ENCODE results near the gene SIM2. TPM values are rescaled to one million over a fixed set of nuclear protein-coding genes. Genes with fewer than 3 reads are reported as not detected.

Gene SIM2
- total RNA-seq, 2 experiments from 2014 or later = not detected

- Mint-ChIP-seq H3K4me1 (peaks cover 26% of the 10 kb centered on the region), H3K36me3 (no peaks in the 10 kb centered on the region), H3K4me3 (peak overlapping the region; percentile 7), H3K9me3 (no peaks in the 10 kb centered on the region), H3K27ac (no peak overlapping the region), H3K27me3 (peaks cover 91% of the 10 kb centered on the region)
- DNase-seq = no peak
Measured at GRCh38 chr21:36710729-36711048, 11.8 kb downstream of the SIM2 start.

- no peaks in the 10 kb centered on the region for H3K36me3 Mint-ChIP-seq
- H3K27ac Mint-ChIP-seq = no peak overlapping the region
- H3K27me3 Mint-ChIP-seq = peaks cover 79% of the 10 kb centered on the region
- no peaks in the 10 kb centered on the region for H3K9me3 Mint-ChIP-seq
- no peak for DNase-seq
- peaks cover 6% of the 10 kb centered on the region for H3K4me1 Mint-ChIP-seq
- H3K4me3 Mint-ChIP-seq = no peak overlapping the region
Measured at GRCh38 chr21:36713746-36714145, 14.8 kb downstream of the SIM2 start.

GRCh38 chr21:36716387-36716786 lies 17.5 kb downstream of the SIM2 start:
- Mint-ChIP-seq H3K27ac (no peak overlapping the region), H3K27me3 (peaks cover 61% of the 10 kb centered on the region), H3K4me3 (no peak overlapping the region)

GRCh38 chr21:36716836-36717235 lies 17.9 kb downstream of the SIM2 start:
- no peak for DNase-seq
- Mint-ChIP-seq H3K4me1 (no peaks in the 10 kb centered on the region), H3K36me3 (no peaks in the 10 kb centered on the region), H3K9me3 (no peaks in the 10 kb centered on the region), H3K4me3 (no peak overlapping the region), H3K27ac (no peak overlapping the region), H3K27me3 (peaks cover 60% of the 10 kb centered on the region)

More at GRCh38 chr21:36716387-36716786, 17.5 kb downstream of the SIM2 start:
- no peak for DNase-seq
- H3K9me3 Mint-ChIP-seq = no peaks in the 10 kb centered on the region
- H3K36me3 Mint-ChIP-seq = no peaks in the 10 kb centered on the region
- H3K4me1 Mint-ChIP-seq = no peaks in the 10 kb centered on the region

GRCh38 chr21:36717976-36718375 lies 19.1 kb downstream of the SIM2 start:
- Mint-ChIP-seq H3K36me3 (no peaks in the 10 kb centered on the region), H3K9me3 (no peaks in the 10 kb centered on the region), H3K27me3 (peaks cover 54% of the 10 kb centered on the region), H3K4me1 (no peaks in the 10 kb centered on the region), H3K27ac (no peak overlapping the region), H3K4me3 (no peak overlapping the region)
- DNase-seq = no peak

- Mint-ChIP-seq H3K4me1 (no peaks in the 10 kb centered on the region), H3K27me3 (peaks cover 44% of the 10 kb centered on the region), H3K9me3 (no peaks in the 10 kb centered on the region), H3K4me3 (no peak overlapping the region), H3K36me3 (no peaks in the 10 kb centered on the region), H3K27ac (no peak overlapping the region)
- DNase-seq = no peak
Measured at GRCh38 chr21:36718951-36719501, 20.1 kb downstream of the SIM2 start.

- Mint-ChIP-seq H3K27ac (no peak overlapping the region), H3K27me3 (peaks cover 38% of the 10 kb centered on the region), H3K9me3 (no peaks in the 10 kb centered on the region), H3K36me3 (no peaks in the 10 kb centered on the region), H3K4me3 (no peak overlapping the region), H3K4me1 (no peaks in the 10 kb centered on the region)
- no peak for DNase-seq
Measured at GRCh38 chr21:36719614-36720013, 20.7 kb downstream of the SIM2 start.

GRCh38 chr21:36721817-36722216 lies 22.9 kb downstream of the SIM2 start:
- Mint-ChIP-seq H3K27me3 (peaks cover 24% of the 10 kb centered on the region), H3K9me3 (no peaks in the 10 kb centered on the region)

GRCh38 chr21:36722370-36723368 lies 23.8 kb downstream of the SIM2 start:
- Mint-ChIP-seq H3K4me1 (no peaks in the 10 kb centered on the region), H3K4me3 (no peak overlapping the region), H3K36me3 (no peaks in the 10 kb centered on the region), H3K27ac (no peak overlapping the region), H3K9me3 (no peaks in the 10 kb centered on the region), H3K27me3 (peaks cover 24% of the 10 kb centered on the region)
- no peak for DNase-seq

More at GRCh38 chr21:36721817-36722216, 22.9 kb downstream of the SIM2 start:
- no peak overlapping the region for H3K4me3 Mint-ChIP-seq
- no peaks in the 10 kb centered on the region for H3K36me3 Mint-ChIP-seq
- no peaks in the 10 kb centered on the region for H3K4me1 Mint-ChIP-seq
- no peak overlapping the region for H3K27ac Mint-ChIP-seq
- DNase-seq = no peak

GRCh38 chr21:36723371-36723881 lies 24.5 kb downstream of the SIM2 start:
- no peak overlapping the region for H3K4me3 Mint-ChIP-seq
- H3K27ac Mint-ChIP-seq = no peak overlapping the region
- no peak for DNase-seq
- no peaks in the 10 kb centered on the region for H3K4me1 Mint-ChIP-seq
- no peaks in the 10 kb centered on the region for H3K9me3 Mint-ChIP-seq
- H3K27me3 Mint-ChIP-seq = peaks cover 19% of the 10 kb centered on the region
- H3K36me3 Mint-ChIP-seq = no peaks in the 10 kb centered on the region

GRCh38 chr21:36724660-36725059 lies 25.7 kb downstream of the SIM2 start:
- no peak overlapping the region for H3K4me3 Mint-ChIP-seq
- DNase-seq = no peak
- H3K36me3 Mint-ChIP-seq = no peaks in the 10 kb centered on the region
- no peaks in the 10 kb centered on the region for H3K9me3 Mint-ChIP-seq
- H3K4me1 Mint-ChIP-seq = no peaks in the 10 kb centered on the region
- peaks cover 11% of the 10 kb centered on the region for H3K27me3 Mint-ChIP-seq
- H3K27ac Mint-ChIP-seq = no peak overlapping the region

- Mint-ChIP-seq H3K27me3 (peaks cover 15% of the 10 kb centered on the region), H3K4me1 (no peaks in the 10 kb centered on the region), H3K9me3 (no peaks in the 10 kb centered on the region), H3K36me3 (no peaks in the 10 kb centered on the region), H3K4me3 (no peak overlapping the region), H3K27ac (no peak overlapping the region)
- DNase-seq = no peak
Measured at GRCh38 chr21:36725793-36726386, 27.0 kb downstream of the SIM2 start.

- DNase-seq = no peak
- Mint-ChIP-seq H3K9me3 (no peaks in the 10 kb centered on the region), H3K36me3 (no peaks in the 10 kb centered on the region), H3K27me3 (peaks cover 7% of the 10 kb centered on the region), H3K4me1 (no peaks in the 10 kb centered on the region), H3K27ac (no peak overlapping the region), H3K4me3 (no peak overlapping the region)
Measured at GRCh38 chr21:36727866-36728265, 29.0 kb downstream of the SIM2 start.

GRCh38 chr21:36728371-36729111 lies 29.6 kb downstream of the SIM2 start:
- Mint-ChIP-seq H3K27ac (no peak overlapping the region), H3K27me3 (peaks cover 7% of the 10 kb centered on the region), H3K4me1 (no peaks in the 10 kb centered on the region), H3K9me3 (no peaks in the 10 kb centered on the region), H3K4me3 (no peak overlapping the region), H3K36me3 (no peaks in the 10 kb centered on the region)
- no peak for DNase-seq

Data from activated naive CD8-positive, alpha-beta T cell treated with anti-CD3 and anti-CD28 coated beads for 36 hours (primary cell).